Measurements from ENCODE around the gene ITGB8. TPM values are rescaled to one million over a fixed set of nuclear protein-coding genes. Genes with fewer than 3 reads are reported as not detected.

Gene ITGB8
- total RNA-seq, 3 donors from 2014 or later, result 9.3 to 11.6 (median 10.8) TPM

DNA sequence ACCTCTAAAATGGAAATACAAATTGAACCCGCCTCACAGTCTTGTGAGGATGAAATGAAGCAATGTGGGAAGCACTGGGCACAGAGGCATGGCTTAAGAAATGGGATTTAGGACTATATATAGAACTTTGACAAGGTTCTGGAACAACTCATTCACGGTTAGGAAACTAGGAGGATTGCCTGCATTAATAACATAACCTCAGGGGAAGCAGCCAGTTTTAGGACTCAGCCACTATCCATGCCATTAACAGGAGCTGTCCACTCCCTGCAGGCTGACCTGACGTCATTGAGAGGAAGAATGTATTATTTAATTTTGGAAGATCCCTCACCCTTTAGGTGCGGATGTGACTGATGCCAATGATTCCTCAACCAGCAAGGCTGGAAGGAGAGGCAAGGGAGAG is 34.8 kb downstream of the ITGB8 start:
- Histone ChIP-seq H3K4me3 (no peak overlapping the region), H3K4me1 (ENCODE audit: low read depth) (no peaks in the 10 kb centered on the region), H3K9me3 (no peaks in the 10 kb centered on the region), H3K36me3 (ENCODE audit: low read depth) (no peaks in the 10 kb centered on the region)
- intact Hi-C loops (cut with DNase I, micrococcal nuclease), result no loop called here
- no peak for ATAC-seq
- TF ChIP-seq, protein P1, sequence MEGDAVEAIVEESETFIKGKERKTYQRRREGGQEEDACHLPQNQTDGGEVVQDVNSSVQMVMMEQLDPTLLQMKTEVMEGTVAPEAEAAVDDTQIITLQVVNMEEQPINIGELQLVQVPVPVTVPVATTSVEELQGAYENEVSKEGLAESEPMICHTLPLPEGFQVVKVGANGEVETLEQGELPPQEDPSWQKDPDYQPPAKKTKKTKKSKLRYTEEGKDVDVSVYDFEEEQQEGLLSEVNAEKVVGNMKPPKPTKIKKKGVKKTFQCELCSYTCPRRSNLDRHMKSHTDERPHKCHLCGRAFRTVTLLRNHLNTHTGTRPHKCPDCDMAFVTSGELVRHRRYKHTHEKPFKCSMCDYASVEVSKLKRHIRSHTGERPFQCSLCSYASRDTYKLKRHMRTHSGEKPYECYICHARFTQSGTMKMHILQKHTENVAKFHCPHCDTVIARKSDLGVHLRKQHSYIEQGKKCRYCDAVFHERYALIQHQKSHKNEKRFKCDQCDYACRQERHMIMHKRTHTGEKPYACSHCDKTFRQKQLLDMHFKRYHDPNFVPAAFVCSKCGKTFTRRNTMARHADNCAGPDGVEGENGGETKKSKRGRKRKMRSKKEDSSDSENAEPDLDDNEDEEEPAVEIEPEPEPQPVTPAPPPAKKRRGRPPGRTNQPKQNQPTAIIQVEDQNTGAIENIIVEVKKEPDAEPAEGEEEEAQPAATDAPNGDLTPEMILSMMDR (IDR thresholded peaks at IDR 0.05), result no peak
- no peak for DNase-seq

DNA sequence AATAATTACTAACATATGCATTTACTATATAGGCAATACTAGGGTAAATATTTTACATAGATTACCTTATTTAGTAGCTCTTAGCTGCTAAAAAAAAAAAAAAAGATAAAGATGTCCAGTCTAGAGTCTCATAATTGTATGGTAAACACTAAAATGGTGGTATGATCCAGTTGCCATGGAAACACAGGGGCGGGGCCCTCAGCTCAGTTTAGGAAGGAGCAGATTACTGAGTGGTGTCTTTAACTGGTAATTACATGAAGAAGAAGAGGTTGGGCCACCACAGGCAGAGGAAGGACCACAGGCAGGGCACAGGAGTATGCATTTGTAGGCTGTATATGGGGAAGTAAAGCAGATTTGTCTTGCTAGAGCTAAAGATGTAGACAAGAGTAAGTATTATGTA is 43.7 kb downstream of the ITGB8 start:
- ATAC-seq (no peak), DNase-seq (peak in 2 of 3 donors; percentile 17 to 23)
- Histone ChIP-seq H3K9me3 (no peaks in the 10 kb centered on the region), H3K4me1 (ENCODE audit: low read depth) (no peaks in the 10 kb centered on the region), H3K4me3 (no peak overlapping the region), H3K36me3 (ENCODE audit: low read depth) (no peaks in the 10 kb centered on the region)
- TF ChIP-seq, protein P1 (IDR thresholded peaks at IDR 0.05), result no peak
- intact Hi-C loops (cut with DNase I, micrococcal nuclease), result no loop called here

DNA sequence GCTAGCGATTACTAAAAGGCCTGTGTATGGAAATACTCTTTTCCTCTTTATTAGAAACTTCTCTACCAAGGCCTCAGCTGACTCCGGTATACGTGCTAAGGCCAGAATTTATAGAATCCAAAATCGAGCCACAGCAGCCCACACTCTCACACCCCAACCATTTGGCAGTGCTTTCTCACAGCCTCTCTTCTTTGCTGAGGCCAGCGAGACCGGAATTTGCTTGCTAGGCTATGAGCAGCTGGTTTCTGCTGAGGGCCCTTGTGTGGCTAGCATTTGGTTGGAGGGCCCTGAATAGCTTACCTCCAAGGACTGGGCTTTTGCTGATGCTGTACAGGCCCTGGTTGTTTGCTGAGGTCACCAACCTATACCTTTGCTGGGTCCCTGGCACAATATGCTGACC is 46.1 kb downstream of the ITGB8 start:
- TF ChIP-seq, protein P1 (IDR thresholded peaks at IDR 0.05), result no peak
- Histone ChIP-seq H3K36me3 (ENCODE audit: low read depth) (no peaks in the 10 kb centered on the region), H3K4me1 (ENCODE audit: low read depth) (no peaks in the 10 kb centered on the region), H3K9me3 (no peaks in the 10 kb centered on the region), H3K4me3 (no peak overlapping the region)
- no peak for ATAC-seq
- intact Hi-C loops (cut with DNase I, micrococcal nuclease), result no loop called here
- no peak for DNase-seq

DNA sequence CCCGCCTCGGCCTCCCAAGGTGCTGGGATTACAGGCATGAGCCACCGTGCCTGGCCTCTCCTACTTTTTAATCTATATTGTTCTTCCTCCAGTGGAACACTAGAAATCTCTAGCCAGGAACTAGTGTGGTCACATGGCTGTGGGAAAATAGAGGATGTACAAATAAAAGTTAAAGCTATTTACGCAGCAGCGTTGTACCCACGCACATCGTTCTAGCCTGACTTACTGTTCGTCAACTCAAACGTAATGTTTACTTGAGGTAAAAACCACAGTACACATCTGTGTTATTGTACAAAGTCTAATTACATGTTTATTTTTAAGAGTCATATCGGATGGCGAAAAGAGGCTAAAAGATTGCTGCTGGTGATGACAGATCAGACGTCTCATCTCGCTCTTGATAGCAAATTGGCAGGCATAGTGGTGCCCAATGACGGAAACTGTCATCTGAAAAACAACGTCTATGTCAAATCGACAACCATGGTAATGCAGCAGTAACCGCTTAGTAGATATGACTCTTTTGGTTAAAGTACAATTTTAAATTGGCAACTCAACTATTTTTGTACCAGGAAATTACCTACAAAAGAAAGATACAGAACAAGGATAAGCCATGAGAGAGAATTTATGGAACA is 50.8 kb downstream of the ITGB8 start:
- Histone ChIP-seq H3K4me1 (ENCODE audit: low read depth) (no peaks in the 10 kb centered on the region), H3K36me3 (ENCODE audit: low read depth) (no peaks in the 10 kb centered on the region), H3K4me3 (no peak overlapping the region), H3K9me3 (no peaks in the 10 kb centered on the region)
- intact Hi-C loops (cut with DNase I, micrococcal nuclease), result no loop called here
- ATAC-seq (no peak), DNase-seq (no peak)
- TF ChIP-seq, protein P1 (IDR thresholded peaks at IDR 0.05), result no peak

DNA sequence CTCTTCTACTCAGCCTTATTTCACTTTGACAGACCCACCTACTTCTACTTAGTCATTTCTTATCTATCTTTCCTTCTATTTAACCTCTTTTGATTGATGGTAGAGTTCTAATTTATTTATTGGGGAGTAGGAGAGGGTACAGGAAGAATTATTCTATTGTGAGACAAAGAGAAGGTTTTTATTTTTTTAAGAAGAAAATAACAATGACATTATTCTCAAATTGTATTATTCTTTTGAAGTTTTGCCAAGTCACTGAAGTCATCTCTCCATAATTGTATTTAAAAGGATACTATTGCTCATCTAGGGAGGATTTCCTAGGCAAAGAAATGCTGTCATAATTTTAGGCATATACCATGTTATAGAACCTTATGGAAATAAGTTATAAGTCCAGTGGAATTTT is 52.7 kb downstream of the ITGB8 start:
- Histone ChIP-seq H3K4me1 (ENCODE audit: low read depth) (no peaks in the 10 kb centered on the region), H3K36me3 (ENCODE audit: low read depth) (no peaks in the 10 kb centered on the region), H3K9me3 (no peaks in the 10 kb centered on the region), H3K4me3 (no peak overlapping the region)
- DNase-seq (no peak), ATAC-seq (no peak)
- intact Hi-C loops (cut with DNase I, micrococcal nuclease), result no loop called here
- TF ChIP-seq, protein P1 (IDR thresholded peaks at IDR 0.05), result no peak

DNA sequence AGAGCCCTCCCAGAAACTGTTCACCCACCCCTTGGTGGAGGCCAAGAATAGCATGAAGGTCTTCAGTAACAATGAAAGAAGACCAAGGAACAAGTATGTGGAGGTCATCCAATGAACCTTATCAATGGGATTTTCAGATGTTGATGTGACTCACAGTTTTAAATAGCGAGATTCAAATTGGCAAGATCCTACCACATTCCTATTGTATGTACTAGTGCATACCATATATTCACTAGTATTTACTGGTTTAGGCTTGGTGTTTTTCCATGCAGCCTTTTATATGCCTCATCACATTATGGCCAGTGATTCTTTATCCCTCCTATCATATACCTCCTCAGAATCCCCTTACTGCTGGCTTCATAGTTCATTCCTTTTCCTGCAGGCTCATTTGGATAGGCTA is 54.4 kb downstream of the ITGB8 start:
- TF ChIP-seq, protein P1 (IDR thresholded peaks at IDR 0.05), result no peak
- Histone ChIP-seq H3K36me3 (ENCODE audit: low read depth) (no peaks in the 10 kb centered on the region), H3K4me1 (ENCODE audit: low read depth) (no peaks in the 10 kb centered on the region), H3K4me3 (no peak overlapping the region), H3K9me3 (no peaks in the 10 kb centered on the region)
- intact Hi-C loops (cut with DNase I, micrococcal nuclease), result no loop called here
- ATAC-seq, result no peak
- no peak for DNase-seq
